HepG2 (cell line): ENCODE measurements around the gene COL2A1. TPM values are rescaled to one million over a fixed set of nuclear protein-coding genes. Genes with fewer than 3 reads are reported as not detected.

Source experiments
- ATAC-seq: fragments of 200-7000 bp; cut with Tn5 transposase; 3 replicates; pipeline ENCODE4 v1.9.1; 2020; ENCODE audit warnings: mild to moderate bottlenecking, moderate library complexity
- BruUV-seq: library from RNA; stranded (reverse); fragments of 400-500 nt; replicated peaks from 2 replicates; lab custom pipeline; 2021; lab: Mats Ljungman, UMichigan
- CTCF ChIA-PET: fragments of 300-600 bp; formaldehyde crosslinking; extraction: SDS; loops from one replicate; lab custom pipeline; 2021; ENCODE audit warnings: low total read pairs, inconsistent platforms, low intra/inter-chr PET ratio; lab: Yijun Ruan, JAX
- POLR2A ChIA-PET: fragments of 350-600 bp; sonication (Branson Sonifier 250); formaldehyde crosslinking; loops from one replicate; lab custom pipeline; 2020; ENCODE audit warnings: antibody characterized with exemption, inconsistent platforms; lab: Yijun Ruan, JAX
- DNase-seq: peaks from one replicate; pipeline ENCODE4 v3.0.0-alpha.2; 2015; ENCODE audit warnings: low spot score
- FAIRE-seq: peaks from 3 replicates; lab custom pipeline; 2011; peaks lifted over from hg19 to GRCh38; lab: Jason Lieb, UNC
- H2AFZ ChIP-seq: one replicate; pipeline ENCODE4 v1.6.1; 2011; ENCODE audit warnings: low read length, inconsistent platforms
- H3K27ac ChIP-seq: fragments of 300-600 bp; 3 replicates; pipeline ENCODE4 v1.8.0; 2011; ENCODE audit warnings: mixed run types, mild to moderate bottlenecking, mixed read lengths, low read length, inconsistent platforms; ENCODE audit not compliant: insufficient read depth; ENCODE audit errors: extremely low read length
- H3K27me3 ChIP-seq, 2 experiments: fragments of 200-600 bp in 1 of 2; 2 replicates in 1 of 2; 3 replicates in 1 of 2; pipeline versions ENCODE4 v1.6.0 to v1.8.0; 2011; ENCODE audit warnings: low read length in 2 of 2, mild to moderate bottlenecking in 2 of 2, moderate library complexity in 2 of 2, inconsistent platforms in 1 of 2; ENCODE audit not compliant: insufficient read depth in 2 of 2, control insufficient read depth in 1 of 2
- H3K36me3 ChIP-seq, 2 experiments: fragments of 200-600 bp in 1 of 2; replicated peaks in 1 of 2; 2 replicates in 1 of 2; 3 replicates in 1 of 2; pipeline versions ENCODE4 v1.5.1 to v1.8.0; 2011; ENCODE audit warnings: low read length in 2 of 2, inconsistent platforms in 1 of 2; ENCODE audit not compliant: insufficient read depth in 2 of 2, control insufficient read depth in 1 of 2
- H3K4me1 ChIP-seq: 2 replicates; pipeline ENCODE4 v1.5.1; 2012; ENCODE audit warnings: low read length, inconsistent platforms; ENCODE audit not compliant: insufficient read depth
- H3K4me2 ChIP-seq: 2 replicates; pipeline ENCODE4 v1.6.0; 2011; ENCODE audit warnings: low read depth, low read length, inconsistent platforms
- H3K4me3 ChIP-seq, 3 experiments: fragments of 200-600 bp in 1 of 3; sonication (generic), shearing (Covaris generic) in 1 of 3; replicated peaks in 1 of 3; 2 replicates each; pipeline ENCODE4 v1.5.1; 2011 to 2016; ENCODE audit warnings: low read length in 3 of 3, inconsistent platforms in 2 of 3, low read depth in 2 of 3, mild to moderate bottlenecking in 2 of 3, control low read depth in 1 of 3, mixed read lengths in 1 of 3; ENCODE audit not compliant: insufficient read depth in 1 of 3
- H3K79me2 ChIP-seq: one replicate; pipeline ENCODE4 v1.6.1; 2011; ENCODE audit warnings: low read length, inconsistent platforms; ENCODE audit not compliant: insufficient read depth
- H3K9ac ChIP-seq: 2 replicates; pipeline ENCODE4 v1.6.0; 2011; ENCODE audit warnings: mild to moderate bottlenecking, low read depth, low read length, inconsistent platforms; ENCODE audit not compliant: insufficient read depth
- H3K9me3 ChIP-seq: 2 replicates; pipeline ENCODE4 v1.5.1; 2012; ENCODE audit warnings: mild to moderate bottlenecking, low read length
- H4K20me1 ChIP-seq: 2 replicates; pipeline ENCODE4 v1.6.0; 2011; ENCODE audit warnings: inconsistent platforms, mild to moderate bottlenecking, low read length, moderate library complexity; ENCODE audit not compliant: insufficient read depth
- FOXO4 ChIP-seq: sonication (generic); formaldehyde crosslinking; conservative IDR thresholded peaks from 2 replicates; pipeline ENCODE4 v1.8.1; 2023; ENCODE audit warnings: missing genetic modification reagents
- HMGXB4 ChIP-seq, 2 experiments: sonication (generic) in 1 of 2; formaldehyde crosslinking in 1 of 2; IDR thresholded peaks; 2 replicates each; pipeline versions ENCODE4 v1.4.0 to v1.6.1; 2018 to 2020; ENCODE audit warnings: missing genetic modification reagents in 2 of 2, borderline replicate concordance in 1 of 2, low read depth in 1 of 2, mild to moderate bottlenecking in 1 of 2, missing biosample characterization in 1 of 2
- TIGD3 ChIP-seq: sonication (generic); formaldehyde crosslinking; IDR thresholded peaks from 2 replicates; pipeline ENCODE4 v1.5.1; 2020; ENCODE audit warnings: mild to moderate bottlenecking, missing genetic modification reagents, borderline replicate concordance
- WGBS: methylation state at CpG from one replicate; pipeline ENCODE4 v1.1.6; 2017; ENCODE audit warnings: low lambda C conversion rate; 5-methylcytosine and 5-hydroxymethylcytosine counted together
- in situ Hi-C: cut with HindIII; loops from 2 replicates; pipeline ENCODE4 v1.10.0; 2017; ENCODE audit warnings: low pct_unique_long_range_greater_than_20kb; ENCODE audit not compliant: extremely low pct_ligation_motif_present
- intact Hi-C: fragments of 100-400 bp; cut with micrococcal nuclease; formaldehyde crosslinking; loops from one replicate; pipeline ENCODE4 v1.10.0; 2022; ENCODE audit not compliant: unreplicated experiment
- polyA plus RNA-seq, 8 experiments: library from polyadenylated mRNA; depleted of rRNA in 3 of 8; stranded (reverse) in 7 of 8; unstranded in 1 of 8; fragments of >200 nt; fragmentation: Illumina TruSeq in 4 of 8; extraction: Trizol in 4 of 8; gene quantifications; 2 replicates each; pipeline versions ENCODE4 v1.2.1 to v1.2.3, GENCODE V29; 2011 to 2016; ENCODE audit warnings: low read depth in 4 of 8, missing spikeins in 1 of 8, mixed read lengths in 1 of 8; ENCODE audit not compliant: insufficient read depth in 1 of 8
- total RNA-seq, 5 experiments: library from RNA; depleted of rRNA; stranded (reverse); fragments of >200 nt; fragmentation: Illumina TruSeq; extraction: Trizol; gene quantifications; 2 replicates each; pipeline ENCODE4 v1.2.3, GENCODE V29; 2016; ENCODE audit warnings: low read depth in 1 of 5

COL2A1 gene
- total and polyA plus RNA-seq, 2 of the 13 experiments (the other 11 are each of a cell fraction or from before 2014, with no cell fraction given), result 7.4 to 38.3 TPM

GRCh38 chr12:47955059-47955458, 49.2 kb downstream of the COL2A1 start (continued):
- TF ChIP-seq HMGXB4 (CRISPR knock-in tag; IDR thresholded peaks at IDR 0.05; ENCODE audit: borderline replicate concordance in 1 of 2, low read depth in 1 of 2), result no peak
- TF ChIP-seq, all 625 proteins: peak for 0

- FAIRE-seq, result no peak
- 28% methylated on average over 3 of the region's 4 CpGs for WGBS
Measured at GRCh38 chr12:47954467-47955045, 49.7 kb downstream of the COL2A1 start.

More at GRCh38 chr12:47954467-47955045, 49.7 kb downstream of the COL2A1 start:
- Histone ChIP-seq H3K4me2 (no peak overlapping the region), H3K79me2 (no peaks in the 10 kb centered on the region), H3K9ac (no peak overlapping the region), H3K4me3 (no peak overlapping the region), H3K4me1 (peaks cover 31% of the 10 kb centered on the region), H3K27ac (no peak overlapping the region), H4K20me1 (no peaks in the 10 kb centered on the region), H2AFZ (no peak overlapping the region), H3K9me3 (peaks cover 12% of the 10 kb centered on the region; the same call in 1 of the 2 replicates), H3K36me3 (no peaks in the 10 kb centered on the region), H3K27me3 (peaks cover 1 to 29% of the 10 kb centered on the region in 2 experiments; a peak in 3 of 5 replicates)
- no peak for DNase-seq
- no peak for ATAC-seq
- BruUV-seq, result no TSS peak
- intact Hi-C loops, result no loop called here
- no peak for TF ChIP-seq TIGD3 (CRISPR knock-in tag)
- TF ChIP-seq FOXO4, result 0 out of 2 replicates have a peak, but pooled peaks have one; percentile 29
- in situ Hi-C loops, result loop anchor here (5.0 kb wide), 1 partner anchor 52 kb away; the partner anchor contains the start of gene VDR
- CTCF ChIA-PET, result no interaction called here
- POLR2A ChIA-PET, result no interaction called here
